Activated naive CD4-positive, alpha-beta T cell treated with anti-CD3 and anti-CD28 coated beads for 36 hours (primary cell): ENCODE results near the gene PANK1. TPM values are rescaled to one million over a fixed set of nuclear protein-coding genes. Genes with fewer than 3 reads are reported as not detected.

Source experiments
- CTCF ChIA-PET: fragments of 350-600 bp; sonication (Branson Sonifier 250); formaldehyde crosslinking; loops from one replicate; lab custom pipeline; 2021; ENCODE audit warnings: antibody characterized with exemption; lab: Charles Lee
- DNase-seq: peaks from one replicate; pipeline ENCODE4 v3.0.0-alpha.2; 2020
- H3K27ac Mint-ChIP-seq: one replicate; pipeline ENCODE4 v1.8.0; 2021; ENCODE audit warnings: mild to moderate bottlenecking, mixed read lengths
- H3K27me3 Mint-ChIP-seq: one replicate; pipeline ENCODE4 v1.8.0; 2021; ENCODE audit warnings: low read depth, mixed read lengths
- H3K36me3 Mint-ChIP-seq: one replicate; pipeline ENCODE4 v1.8.0; 2021; ENCODE audit warnings: low read depth, mixed read lengths
- H3K4me1 Mint-ChIP-seq: one replicate; pipeline ENCODE4 v1.8.0; 2021; ENCODE audit warnings: low read depth, mixed read lengths
- H3K4me3 Mint-ChIP-seq: one replicate; pipeline ENCODE4 v1.8.0; 2021; ENCODE audit warnings: mild to moderate bottlenecking, moderate library complexity, mixed read lengths
- H3K9me3 Mint-ChIP-seq: one replicate; pipeline ENCODE4 v1.8.0; 2021; ENCODE audit warnings: mixed read lengths
- intact Hi-C: fragments of 100-400 bp; cut with micrococcal nuclease; formaldehyde crosslinking; loops from one replicate; pipeline ENCODE4 v1.15.1; 2023
- total RNA-seq, 2 experiments: library from RNA; stranded (reverse); gene quantifications; one replicate each; pipeline ENCODE4 v1.2.3, GENCODE V29; 2021

The PANK1 gene
- total RNA-seq, 2 experiments from 2014 or later, result 1.6 to 2.2 TPM

DNA sequence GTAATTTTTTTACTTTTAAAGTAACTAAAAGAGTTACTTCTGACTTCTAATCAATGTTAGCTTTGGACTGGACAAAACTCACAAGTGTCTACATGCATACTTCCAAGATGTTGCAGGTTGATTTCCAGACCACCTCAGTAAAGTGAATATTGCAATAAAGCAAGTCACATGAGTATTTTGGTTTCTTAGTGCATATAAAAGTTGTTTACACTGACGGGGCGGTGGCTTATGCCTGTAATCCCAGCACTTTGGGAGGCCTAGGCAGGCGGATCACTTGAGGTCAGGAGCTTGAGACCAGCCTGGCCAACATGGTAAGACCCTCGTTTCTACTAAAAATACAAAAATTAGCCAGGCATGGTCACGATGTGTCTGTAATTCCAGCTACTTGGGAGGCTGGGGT lies 40.8 kb downstream of the PANK1 start:
- Mint-ChIP-seq H3K4me3 (no peak overlapping the region), H3K4me1 (no peaks in the 10 kb centered on the region), H3K36me3 (no peaks in the 10 kb centered on the region), H3K9me3 (no peaks in the 10 kb centered on the region), H3K27ac (no peak overlapping the region), H3K27me3 (no peaks in the 10 kb centered on the region)
- intact Hi-C loops, result no loop called here
- DNase-seq, result no peak
- CTCF ChIA-PET, result no interaction called here

DNA sequence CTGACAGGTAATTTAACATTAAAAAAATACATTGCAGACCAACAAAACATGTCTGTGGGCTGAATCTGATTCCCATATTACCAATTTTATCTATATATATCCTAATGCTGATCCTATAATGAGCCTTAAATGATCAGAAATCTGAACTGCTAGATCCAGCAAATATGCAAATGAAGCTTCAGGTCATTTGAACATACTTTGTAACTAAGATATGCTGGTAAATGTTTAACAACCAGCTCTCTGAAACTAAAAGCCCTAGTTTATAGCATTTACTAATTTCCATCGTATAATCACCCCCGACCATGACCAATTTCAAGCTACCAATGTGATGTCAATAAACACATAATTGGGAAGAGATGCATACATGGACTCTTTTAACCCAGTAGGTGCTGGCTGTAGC lies 42.1 kb downstream of the PANK1 start:
- intact Hi-C loops, result no loop called here
- DNase-seq, result no peak
- CTCF ChIA-PET, result interaction anchor here (0.6 kb wide), 1 partner anchor 160 kb away, joined by 3 read pairs; no protein-coding TSS in a partner anchor
- Mint-ChIP-seq H3K9me3 (no peaks in the 10 kb centered on the region), H3K27ac (no peak overlapping the region), H3K4me3 (no peak overlapping the region), H3K36me3 (no peaks in the 10 kb centered on the region), H3K27me3 (no peaks in the 10 kb centered on the region), H3K4me1 (no peaks in the 10 kb centered on the region)

DNA sequence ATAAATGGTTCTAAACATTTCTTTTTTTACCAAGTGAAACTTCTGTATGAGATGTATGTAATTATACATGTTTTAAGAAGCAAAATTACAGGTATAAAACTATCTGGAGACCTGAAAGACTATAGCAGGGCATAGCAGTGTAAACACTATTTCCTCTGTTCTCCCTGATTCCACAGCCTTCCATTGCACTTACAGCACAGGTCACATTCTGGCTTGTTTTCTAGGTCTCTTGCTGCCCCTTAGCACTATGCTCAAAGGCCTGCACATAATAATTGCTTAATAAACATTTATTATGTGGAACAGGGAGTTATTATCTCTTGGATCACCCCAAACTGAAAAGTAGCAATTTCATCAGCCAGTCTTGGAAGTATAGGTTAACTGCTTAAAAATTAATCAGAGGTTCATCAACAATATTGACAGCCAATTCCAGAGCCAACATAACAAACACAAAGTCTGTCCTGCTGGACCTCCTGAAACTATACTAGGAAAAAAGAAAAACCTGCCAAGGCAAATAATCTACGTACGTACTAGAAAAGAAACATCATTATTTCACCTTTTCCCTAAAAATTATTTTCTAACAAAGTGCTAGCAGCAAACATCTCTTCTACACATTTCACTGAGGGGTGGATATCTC lies 43.2 kb downstream of the PANK1 start:
- no peak overlapping the region for H3K4me3 Mint-ChIP-seq
- H3K9me3 Mint-ChIP-seq, result no peaks in the 10 kb centered on the region
- intact Hi-C loops, result no loop called here
- CTCF ChIA-PET, result no interaction called here
- no peak for DNase-seq
- no peaks in the 10 kb centered on the region for H3K27me3 Mint-ChIP-seq
- no peaks in the 10 kb centered on the region for H3K36me3 Mint-ChIP-seq
- no peaks in the 10 kb centered on the region for H3K4me1 Mint-ChIP-seq
- H3K27ac Mint-ChIP-seq, result no peak overlapping the region

DNA sequence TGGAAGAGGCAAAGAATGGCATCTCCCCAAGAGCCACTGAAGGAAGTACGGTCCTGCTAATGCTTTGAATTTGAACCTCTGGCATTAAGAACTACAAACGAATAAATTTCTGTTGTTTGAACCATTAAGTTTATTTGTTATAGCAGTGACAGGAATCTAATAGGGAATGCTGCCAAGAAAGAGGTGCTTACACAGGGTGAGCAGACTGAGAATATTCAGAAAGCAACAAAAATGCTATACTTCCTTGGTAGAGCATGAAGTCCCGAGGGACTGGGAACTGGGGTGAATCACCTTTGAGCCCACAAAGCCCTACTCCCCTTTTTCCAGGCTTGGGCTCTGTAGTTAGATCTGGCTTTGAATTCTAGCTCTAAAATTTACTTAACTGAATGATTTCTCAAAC lies 45.0 kb downstream of the PANK1 start:
- no peak for DNase-seq
- H3K27ac Mint-ChIP-seq, result no peak overlapping the region
- intact Hi-C loops, result no loop called here
- H3K27me3 Mint-ChIP-seq, result no peaks in the 10 kb centered on the region
- H3K4me3 Mint-ChIP-seq, result no peak overlapping the region
- CTCF ChIA-PET, result no interaction called here
- no peaks in the 10 kb centered on the region for H3K9me3 Mint-ChIP-seq
- H3K4me1 Mint-ChIP-seq, result no peaks in the 10 kb centered on the region
- H3K36me3 Mint-ChIP-seq, result no peaks in the 10 kb centered on the region

DNA sequence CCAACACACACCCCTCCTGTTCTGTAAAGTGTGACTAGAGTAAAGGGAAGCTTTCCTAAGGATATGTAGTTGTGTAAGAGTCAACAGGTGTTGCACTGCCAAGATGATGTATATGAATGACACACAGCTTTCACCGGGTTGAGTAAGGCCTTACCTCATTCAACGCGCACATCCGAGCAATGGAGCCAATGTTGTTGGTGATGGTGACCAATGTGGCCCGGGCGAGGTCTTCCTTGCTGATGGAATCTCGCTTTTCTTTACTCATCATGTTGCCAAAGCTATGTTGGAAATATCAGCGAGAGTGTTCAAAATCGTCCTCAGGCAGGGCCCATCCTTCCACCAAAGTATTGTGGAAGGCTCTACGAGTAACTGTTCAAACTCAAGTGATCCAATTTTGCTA lies 52.0 kb downstream of the PANK1 start:
- intact Hi-C loops, result no loop called here
- no peaks in the 10 kb centered on the region for H3K9me3 Mint-ChIP-seq
- no peaks in the 10 kb centered on the region for H3K4me1 Mint-ChIP-seq
- no peaks in the 10 kb centered on the region for H3K36me3 Mint-ChIP-seq
- no peak overlapping the region for H3K4me3 Mint-ChIP-seq
- H3K27me3 Mint-ChIP-seq, result no peaks in the 10 kb centered on the region
- CTCF ChIA-PET, result no interaction called here
- no peak overlapping the region for H3K27ac Mint-ChIP-seq
- no peak for DNase-seq

DNA sequence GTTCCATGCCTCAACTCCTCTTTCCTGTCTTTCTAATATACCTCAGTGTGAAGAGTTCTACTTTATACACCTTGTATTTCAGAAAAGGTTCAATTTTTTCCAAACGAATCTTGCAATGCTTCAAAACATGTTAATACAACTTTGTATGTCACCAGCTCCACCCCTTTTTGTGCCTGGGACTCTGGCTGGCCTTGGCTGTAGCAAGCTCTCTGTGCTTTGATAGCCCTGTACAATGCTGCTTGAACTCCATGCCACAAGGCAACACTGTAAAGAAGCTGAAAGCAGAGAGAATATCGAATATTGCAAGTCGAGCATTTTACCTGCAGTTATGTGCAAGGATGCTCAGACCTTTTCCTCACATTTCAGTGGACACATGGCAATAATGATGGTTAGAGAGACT lies 52.5 kb downstream of the PANK1 start:
- H3K27me3 Mint-ChIP-seq, result no peaks in the 10 kb centered on the region
- H3K4me3 Mint-ChIP-seq, result no peak overlapping the region
- no peaks in the 10 kb centered on the region for H3K4me1 Mint-ChIP-seq
- H3K36me3 Mint-ChIP-seq, result no peaks in the 10 kb centered on the region
- CTCF ChIA-PET, result no interaction called here
- no peak for DNase-seq
- no peak overlapping the region for H3K27ac Mint-ChIP-seq
- intact Hi-C loops, result no loop called here
- H3K9me3 Mint-ChIP-seq, result no peaks in the 10 kb centered on the region

DNA sequence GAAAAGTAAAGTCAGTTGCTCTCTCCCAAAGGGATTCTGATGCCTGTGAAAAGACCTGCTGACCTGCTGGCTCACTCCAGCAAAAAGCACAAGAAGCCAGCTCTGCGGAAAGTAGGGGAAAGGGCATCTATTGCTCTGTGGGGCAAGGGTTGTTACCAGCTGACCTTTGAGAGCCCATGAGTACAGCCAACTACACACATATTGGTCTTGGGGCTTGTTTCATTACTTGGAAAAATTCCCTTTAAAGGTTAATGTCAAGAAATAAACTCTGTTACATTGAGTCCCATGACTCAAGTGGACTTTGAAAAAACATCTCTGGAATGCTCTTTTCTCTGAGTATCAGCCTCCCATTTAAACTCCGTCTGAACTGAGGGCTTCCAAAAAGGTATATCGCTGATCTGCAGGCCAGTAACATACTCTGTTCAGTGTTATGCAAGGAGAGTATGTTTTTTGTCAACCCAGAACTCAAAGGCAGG lies 53.2 kb downstream of the PANK1 start:
- H3K27ac Mint-ChIP-seq, result no peak overlapping the region
- H3K36me3 Mint-ChIP-seq, result no peaks in the 10 kb centered on the region
- H3K4me3 Mint-ChIP-seq, result no peak overlapping the region
- CTCF ChIA-PET, result no interaction called here
- H3K9me3 Mint-ChIP-seq, result no peaks in the 10 kb centered on the region
- DNase-seq, result no peak
- intact Hi-C loops, result no loop called here
- H3K4me1 Mint-ChIP-seq, result no peaks in the 10 kb centered on the region
- no peaks in the 10 kb centered on the region for H3K27me3 Mint-ChIP-seq

DNA sequence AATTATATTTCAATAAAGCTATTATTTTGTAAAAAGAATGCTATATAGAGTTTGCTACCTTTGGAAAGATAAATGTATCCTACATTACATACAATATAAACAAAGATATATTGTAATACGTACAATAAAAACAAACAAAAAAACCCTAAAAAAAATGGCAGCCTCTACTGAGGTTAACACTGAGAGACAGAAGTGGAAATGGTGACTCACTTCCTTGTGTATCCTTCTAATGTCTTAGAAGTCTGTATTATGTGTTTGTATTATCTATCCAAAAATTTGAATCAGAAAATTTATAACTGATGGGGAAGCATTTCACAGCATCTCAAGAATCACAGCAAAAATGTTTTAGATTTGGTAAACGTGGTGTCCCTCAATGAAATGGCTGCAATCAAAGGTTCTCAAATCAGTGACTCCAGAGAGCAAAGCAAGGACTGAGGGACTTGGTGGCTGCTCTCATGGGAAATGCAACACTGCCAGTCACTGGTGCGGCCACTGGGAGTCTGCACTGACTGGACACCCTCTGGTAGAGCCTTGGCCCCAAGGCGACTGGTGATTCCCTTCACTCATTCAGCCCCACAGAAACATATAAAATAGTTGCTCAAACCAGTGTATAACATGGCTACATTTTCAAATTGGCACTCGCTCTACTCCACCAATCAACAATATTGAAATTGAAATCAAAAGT lies 53.8 kb downstream of the PANK1 start:
- Mint-ChIP-seq H3K9me3 (no peaks in the 10 kb centered on the region), H3K27ac (no peak overlapping the region), H3K4me3 (no peak overlapping the region), H3K36me3 (no peaks in the 10 kb centered on the region), H3K4me1 (no peaks in the 10 kb centered on the region), H3K27me3 (no peaks in the 10 kb centered on the region)
- CTCF ChIA-PET, result no interaction called here
- no peak for DNase-seq
- intact Hi-C loops, result no loop called here

DNA sequence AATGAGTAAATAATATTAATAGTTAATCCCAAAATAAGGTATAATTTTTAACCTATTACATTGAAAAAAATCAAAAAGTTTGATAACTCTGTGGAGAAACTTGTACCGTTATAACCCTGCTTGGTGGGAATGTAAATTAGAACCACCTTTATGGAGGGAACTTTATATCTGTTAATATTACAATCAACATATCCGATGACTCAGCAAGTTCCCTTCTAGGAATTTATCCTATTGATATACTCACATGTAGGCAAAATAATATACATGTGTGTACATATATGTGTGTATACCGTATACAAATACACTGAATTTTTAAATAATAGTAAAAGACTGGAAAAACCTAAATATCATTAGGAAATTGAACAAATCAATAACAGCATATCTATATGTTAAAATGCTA lies 54.7 kb downstream of the PANK1 start:
- DNase-seq, result no peak
- H3K27me3 Mint-ChIP-seq, result no peaks in the 10 kb centered on the region
- no peaks in the 10 kb centered on the region for H3K36me3 Mint-ChIP-seq
- intact Hi-C loops, result no loop called here
- no peak overlapping the region for H3K4me3 Mint-ChIP-seq
- no peak overlapping the region for H3K27ac Mint-ChIP-seq
- H3K4me1 Mint-ChIP-seq, result no peaks in the 10 kb centered on the region
- no peaks in the 10 kb centered on the region for H3K9me3 Mint-ChIP-seq
- CTCF ChIA-PET, result no interaction called here

DNA sequence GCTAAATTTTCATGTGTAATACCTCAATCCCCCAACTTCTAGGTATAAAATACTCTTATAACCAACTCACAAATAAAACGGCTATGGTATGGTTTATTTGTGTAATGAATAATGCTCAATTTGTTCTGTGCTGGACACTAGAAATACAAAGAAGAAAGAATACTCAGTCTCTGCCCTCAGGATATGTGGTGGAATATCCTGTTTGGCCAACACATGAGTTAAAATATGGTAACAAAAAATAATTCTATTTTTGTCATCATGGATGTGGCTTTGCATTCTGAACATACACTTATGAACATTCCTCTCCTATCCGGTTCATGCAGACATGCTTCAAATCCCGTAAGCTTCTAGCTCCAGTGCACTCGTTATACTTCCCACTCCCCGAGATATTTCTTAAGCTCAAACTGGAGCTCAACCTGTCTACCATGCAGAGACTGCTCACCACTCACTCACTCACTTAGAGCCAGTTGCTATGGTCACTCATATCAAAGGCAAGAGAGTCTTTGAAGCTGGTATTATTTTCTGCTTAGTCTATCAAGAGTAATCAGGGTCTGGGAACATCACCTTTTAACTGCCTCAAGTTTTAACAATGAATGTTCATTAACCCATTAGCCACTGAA lies 55.8 kb downstream of the PANK1 start:
- Mint-ChIP-seq H3K27ac (no peak overlapping the region), H3K27me3 (no peaks in the 10 kb centered on the region)

DNA sequence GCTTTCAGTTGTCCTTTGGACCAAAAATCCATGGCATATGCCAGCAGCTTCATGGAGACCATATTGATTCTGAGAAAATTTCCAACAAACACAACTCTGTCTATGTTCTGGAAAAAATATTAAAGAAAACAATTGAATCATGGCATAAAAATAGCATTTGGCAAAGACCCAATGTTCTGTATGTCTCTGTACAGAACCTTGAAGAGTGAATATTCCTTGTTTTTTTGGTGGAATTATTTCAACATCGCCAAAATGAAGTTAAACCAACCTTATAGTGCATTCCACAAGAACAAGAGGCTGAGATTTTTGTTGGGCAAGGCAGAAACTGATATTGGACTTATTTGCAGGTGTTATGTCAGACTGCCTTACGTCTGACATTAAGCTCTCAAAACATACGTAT lies 56.4 kb downstream of the PANK1 start:
- H3K27ac Mint-ChIP-seq, result no peak overlapping the region
- intact Hi-C loops, result no loop called here
- no peak overlapping the region for H3K4me3 Mint-ChIP-seq
- no peak for DNase-seq
- no peaks in the 10 kb centered on the region for H3K9me3 Mint-ChIP-seq
- H3K27me3 Mint-ChIP-seq, result no peaks in the 10 kb centered on the region
- CTCF ChIA-PET, result no interaction called here
- no peaks in the 10 kb centered on the region for H3K36me3 Mint-ChIP-seq
- no peaks in the 10 kb centered on the region for H3K4me1 Mint-ChIP-seq

More for the DNA sequence above, 55.8 kb downstream of the PANK1 start:
- intact Hi-C loops, result no loop called here
- CTCF ChIA-PET, result no interaction called here
- Mint-ChIP-seq H3K36me3 (no peaks in the 10 kb centered on the region), H3K4me3 (no peak overlapping the region), H3K9me3 (no peaks in the 10 kb centered on the region), H3K4me1 (no peaks in the 10 kb centered on the region)
- no peak for DNase-seq

DNA sequence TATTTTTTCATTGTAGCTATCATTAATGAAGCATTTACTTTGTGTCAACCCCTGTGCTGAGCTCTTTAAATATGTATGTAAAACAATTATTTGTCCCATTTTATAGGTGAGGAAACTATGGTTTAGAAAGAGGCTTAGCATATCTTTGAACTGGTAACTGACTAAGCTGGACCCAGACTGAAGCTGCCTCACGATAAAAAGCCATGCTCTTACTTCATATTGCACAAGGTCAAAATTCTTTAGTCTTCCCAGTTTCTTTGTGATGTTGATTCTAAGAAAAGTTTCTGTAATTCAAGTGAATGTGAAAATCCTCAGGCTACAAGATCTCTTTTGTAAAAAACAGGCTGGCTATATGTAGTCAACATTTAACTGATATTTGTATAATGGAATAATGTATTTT lies 63.0 kb downstream of the PANK1 start:
- Mint-ChIP-seq H3K36me3 (no peaks in the 10 kb centered on the region), H3K9me3 (no peaks in the 10 kb centered on the region), H3K4me1 (no peaks in the 10 kb centered on the region), H3K27me3 (no peaks in the 10 kb centered on the region), H3K4me3 (no peak overlapping the region), H3K27ac (no peak overlapping the region)
- DNase-seq, result no peak
- intact Hi-C loops, result no loop called here
- CTCF ChIA-PET, result no interaction called here

DNA sequence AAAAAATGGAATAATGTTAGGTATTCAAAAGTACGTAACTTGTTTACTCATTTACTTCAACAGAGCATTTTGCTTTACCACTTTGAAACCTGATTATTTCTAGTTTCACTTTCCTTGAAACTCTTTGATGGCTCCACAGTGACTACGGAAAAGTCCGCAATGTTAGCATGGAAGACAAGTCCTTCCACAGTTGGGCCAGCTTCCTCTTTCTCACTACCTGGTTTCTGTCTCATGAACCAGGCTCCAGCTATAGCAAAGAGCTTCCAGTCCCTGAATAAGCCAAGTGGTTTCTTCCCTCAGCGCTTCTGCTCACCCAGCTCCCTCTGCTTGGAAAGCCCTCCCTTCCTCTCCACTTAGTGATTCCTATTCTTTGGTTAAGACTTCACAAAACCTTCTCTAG lies 64.8 kb downstream of the PANK1 start:
- Mint-ChIP-seq H3K27me3 (no peaks in the 10 kb centered on the region), H3K36me3 (no peaks in the 10 kb centered on the region), H3K9me3 (no peaks in the 10 kb centered on the region), H3K4me3 (no peak overlapping the region), H3K27ac (no peak overlapping the region), H3K4me1 (no peaks in the 10 kb centered on the region)
- DNase-seq, result no peak
- CTCF ChIA-PET, result no interaction called here
- intact Hi-C loops, result no loop called here
